Ishikawa (cell line): Measurements from ENCODE around the gene DAGLA.

Experiments
- CEBPB ChIP-seq: IDR thresholded peaks from 2 replicates; pipeline ENCODE4 v1.6.1; 2012
- CREB1 ChIP-seq: IDR thresholded peaks from 2 replicates; pipeline ENCODE4 v1.6.1; 2012; ENCODE audit warnings: low read depth
- EGR1 ChIP-seq: IDR thresholded peaks from 2 replicates; pipeline ENCODE4 v1.6.1; 2012
- EP300 ChIP-seq: IDR thresholded peaks from 2 replicates; pipeline ENCODE4 v1.6.1; 2012; ENCODE audit warnings: borderline replicate concordance
- FOXM1 ChIP-seq: IDR thresholded peaks from 2 replicates; pipeline ENCODE4 v1.6.1; 2012; ENCODE audit warnings: low read depth, borderline replicate concordance
- MAX ChIP-seq: IDR thresholded peaks from 2 replicates; pipeline ENCODE4 v1.6.1; 2012
- NFIC ChIP-seq: IDR thresholded peaks from 2 replicates; pipeline ENCODE4 v1.6.1; 2012
- RAD21 ChIP-seq: IDR thresholded peaks from 2 replicates; pipeline ENCODE4 v1.6.1; 2012; ENCODE audit warnings: low read depth
- REST ChIP-seq: IDR thresholded peaks from 2 replicates; pipeline ENCODE4 v1.6.1; 2012; ENCODE audit warnings: low read depth, mild to moderate bottlenecking
- TAF1 ChIP-seq: IDR thresholded peaks from 2 replicates; pipeline ENCODE4 v1.6.1; 2012; ENCODE audit warnings: low read depth, mild to moderate bottlenecking
- TCF12 ChIP-seq: IDR thresholded peaks from 2 replicates; pipeline ENCODE4 v1.6.1; 2012; ENCODE audit warnings: low read depth
- TEAD4 ChIP-seq: IDR thresholded peaks from 2 replicates; pipeline ENCODE4 v1.6.1; 2012
- YY1 ChIP-seq: IDR thresholded peaks from 2 replicates; pipeline ENCODE4 v1.6.1; 2012; ENCODE audit warnings: low read depth
- ZBTB7A ChIP-seq: IDR thresholded peaks from 2 replicates; pipeline ENCODE4 v1.6.1; 2012; ENCODE audit warnings: low read depth
- TF ChIP-seq, protein P1 (sequence below): IDR thresholded peaks from 2 replicates; pipeline ENCODE4 v1.6.1; 2012

The DAGLA gene

GRCh38 chr11:61751384-61751783, 71.2 kb downstream of the DAGLA start:
- TF ChIP-seq, protein P1, sequence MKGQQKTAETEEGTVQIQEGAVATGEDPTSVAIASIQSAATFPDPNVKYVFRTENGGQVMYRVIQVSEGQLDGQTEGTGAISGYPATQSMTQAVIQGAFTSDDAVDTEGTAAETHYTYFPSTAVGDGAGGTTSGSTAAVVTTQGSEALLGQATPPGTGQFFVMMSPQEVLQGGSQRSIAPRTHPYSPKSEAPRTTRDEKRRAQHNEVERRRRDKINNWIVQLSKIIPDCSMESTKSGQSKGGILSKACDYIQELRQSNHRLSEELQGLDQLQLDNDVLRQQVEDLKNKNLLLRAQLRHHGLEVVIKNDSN: no peak
- TF ChIP-seq EGR1 (no peak), CEBPB (no peak), MAX (no peak), TCF12 (no peak), FOXM1 (no peak), REST (no peak), EP300 (no peak), TEAD4 (no peak), ZBTB7A (no peak)

DNA sequence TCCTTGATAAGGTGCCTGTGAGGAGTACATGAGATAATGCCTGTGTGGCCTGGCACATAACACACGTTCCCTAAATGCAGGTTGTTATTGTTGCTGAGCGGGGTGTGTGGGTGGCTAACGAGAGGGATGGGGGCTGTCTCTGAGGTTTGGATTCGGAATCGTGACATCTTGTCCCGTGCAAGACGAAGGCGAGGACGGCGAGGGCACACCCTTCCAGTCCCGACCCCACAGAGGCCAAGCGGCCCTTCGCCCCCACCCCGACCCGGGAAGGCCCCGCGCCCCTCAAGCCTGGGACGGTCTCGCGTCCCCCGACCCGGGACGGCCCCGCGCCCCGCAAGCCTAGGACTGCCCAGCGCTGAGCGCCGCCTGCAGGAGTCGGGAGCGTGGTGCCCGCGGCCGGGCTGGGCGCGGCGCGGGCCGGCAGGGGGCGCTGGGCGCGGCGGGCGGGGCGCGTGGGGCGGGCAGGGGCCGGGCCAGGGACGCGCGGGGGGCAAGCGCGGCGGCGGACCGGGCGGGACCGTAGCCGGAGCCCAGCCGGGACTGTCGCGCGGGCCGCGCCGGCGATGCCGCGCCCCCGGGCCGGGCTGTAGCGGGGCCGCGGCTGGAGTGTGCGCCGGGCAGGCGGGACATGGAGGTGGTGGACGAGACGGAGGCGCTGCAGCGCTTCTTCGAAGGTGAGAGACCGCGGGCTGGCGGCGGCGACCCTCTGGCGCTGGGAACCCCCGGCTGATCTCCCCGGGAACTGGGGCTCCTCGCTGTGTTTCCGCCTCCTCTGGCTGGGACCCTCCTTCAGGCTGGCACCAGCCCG, 72.1 kb downstream of the DAGLA start, which contains the start of gene MYRF:
Gene MYRF, plus strand, starts transcription at position 520 of the 808 bp plus-strand sequence. Its CDS starts 109 bp downstream, at position 629.
- TF ChIP-seq MAX (peak; percentile 36; the same call in 1 of the 2 replicates), EGR1 (no peak), RAD21 (peak; percentile 19; the same call in 1 of the 2 replicates)

- TF ChIP-seq EGR1 (no peak), CREB1 (no peak), TCF12 (no peak), CEBPB (no peak), TAF1 (no peak), EP300 (no peak), FOXM1 (no peak), NFIC (no peak), YY1 (no peak), ZBTB7A (no peak; the same call in 1 of the 2 replicates), RAD21 (no peak), REST (no peak), MAX (no peak), TEAD4 (no peak)
- TF ChIP-seq, protein P1: no peak
Measured at GRCh38 chr11:61752925-61753521, 72.8 kb downstream of the DAGLA start.

DNA sequence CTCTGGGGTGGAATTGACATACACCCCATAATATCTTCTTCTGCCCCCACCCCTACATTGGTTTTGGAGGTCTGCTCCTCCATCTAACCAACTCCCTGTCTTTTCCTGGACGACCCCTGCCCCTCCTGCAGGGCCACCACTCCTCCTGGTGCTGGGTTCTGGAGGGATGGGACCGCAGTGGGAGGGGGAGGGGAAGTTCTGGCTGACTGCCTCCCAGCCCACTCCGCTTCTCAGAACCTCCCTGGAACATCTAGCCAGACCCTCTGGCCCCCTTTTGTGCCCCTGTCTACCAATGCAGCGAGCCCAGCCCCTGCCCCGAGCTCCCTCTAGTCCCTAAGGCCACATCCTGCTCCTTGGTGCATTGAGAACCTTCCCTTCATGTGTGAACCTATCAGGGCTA, 73.5 kb downstream of the DAGLA start:
- no peak for TF ChIP-seq ZBTB7A
- TF ChIP-seq TAF1: no peak
- TF ChIP-seq CREB1: no peak
- no peak for TF ChIP-seq TEAD4
- TF ChIP-seq MAX: no peak
- TF ChIP-seq REST: no peak
- no peak for TF ChIP-seq EP300
- no peak for TF ChIP-seq CEBPB
- TF ChIP-seq RAD21: no peak
- TF ChIP-seq EGR1: no peak
- TF ChIP-seq FOXM1: no peak
- no peak for TF ChIP-seq YY1
- no peak for TF ChIP-seq NFIC
- no peak for TF ChIP-seq TCF12
- TF ChIP-seq, protein P1: no peak
